Erythroblast (primary cell): Measurements from ENCODE around the gene PRKG1.
"Not testable (repeated sequence)": the region's sequence is repeated elsewhere in the genome, so short reads cannot be mapped to it uniquely, and the experiment has no call there.

Experiments
- DNase-seq, 2 experiments: peaks; one replicate each; lab custom pipeline; 2025; lab: John Stamatoyannopoulos, UW
- GATA1 ChIP-seq: IDR thresholded peaks from 2 replicates; pipeline ENCODE4 v1.6.1; 2011; ENCODE audit warnings: low read depth, mild to moderate bottlenecking, control low read depth, low read length, moderate library complexity
- POLR2A ChIP-seq: IDR thresholded peaks from 2 replicates; pipeline ENCODE4 v1.6.1; 2011; ENCODE audit warnings: mild to moderate bottlenecking, low read length

Gene PRKG1

GRCh38 chr10:51718804-51719291 is 644.6 kb downstream of the PRKG1 start:
- TF ChIP-seq POLR2A (no peak), GATA1 (no peak)
- DNase-seq: no peak

- DNase-seq: no peak
- no peak for TF ChIP-seq POLR2A
- TF ChIP-seq GATA1: no peak
These were observed 649.8 kb downstream of the PRKG1 start for GRCh38 chr10:51724038-51724437.

- no peak for DNase-seq
- TF ChIP-seq GATA1: no peak
- TF ChIP-seq POLR2A: no peak
These were observed 655.7 kb downstream of the PRKG1 start for GRCh38 chr10:51729822-51730555.

GRCh38 chr10:51733057-51733456 is 658.8 kb downstream of the PRKG1 start:
- DNase-seq: no peak

GRCh38 chr10:51743146-51743545 is 668.9 kb downstream of the PRKG1 start:
- DNase-seq: no peak
- TF ChIP-seq GATA1 (no peak), POLR2A (no peak)

More at GRCh38 chr10:51733057-51733456, 658.8 kb downstream of the PRKG1 start:
- no peak for TF ChIP-seq POLR2A

GRCh38 chr10:51744235-51745000 is 670.1 kb downstream of the PRKG1 start:
- DNase-seq: no peak
- TF ChIP-seq GATA1 (no peak), POLR2A (no peak)

- no peak for DNase-seq
- TF ChIP-seq GATA1: no peak
- TF ChIP-seq POLR2A: no peak
These were observed 671.1 kb downstream of the PRKG1 start for GRCh38 chr10:51745397-51745796.

- no peak for DNase-seq
These were observed 672.9 kb downstream of the PRKG1 start for GRCh38 chr10:51747216-51747615.

GRCh38 chr10:51748959-51749358 is 674.7 kb downstream of the PRKG1 start:
- TF ChIP-seq POLR2A: no peak
- no peak for TF ChIP-seq GATA1
- DNase-seq: no peak

More at GRCh38 chr10:51747216-51747615, 672.9 kb downstream of the PRKG1 start:
- no peak for TF ChIP-seq GATA1

GRCh38 chr10:51758366-51758765 is 684.1 kb downstream of the PRKG1 start:
- DNase-seq: no peak
- TF ChIP-seq POLR2A: no peak
- no peak for TF ChIP-seq GATA1

GRCh38 chr10:51758838-51759237 is 684.6 kb downstream of the PRKG1 start:
- not testable (repeated sequence) for DNase-seq

GRCh38 chr10:51759896-51760534 is 685.7 kb downstream of the PRKG1 start:
- no peak for DNase-seq
- TF ChIP-seq GATA1 (no peak), POLR2A (no peak)

GRCh38 chr10:51760864-51761640 is 686.8 kb downstream of the PRKG1 start:
- TF ChIP-seq POLR2A (no peak), GATA1 (no peak)
- DNase-seq: no peak

- no peak for DNase-seq
- TF ChIP-seq GATA1: no peak
- no peak for TF ChIP-seq POLR2A
These were observed 689.5 kb downstream of the PRKG1 start for GRCh38 chr10:51763746-51764145.
